ENCODE measurements around the gene DVL3.

DNA sequence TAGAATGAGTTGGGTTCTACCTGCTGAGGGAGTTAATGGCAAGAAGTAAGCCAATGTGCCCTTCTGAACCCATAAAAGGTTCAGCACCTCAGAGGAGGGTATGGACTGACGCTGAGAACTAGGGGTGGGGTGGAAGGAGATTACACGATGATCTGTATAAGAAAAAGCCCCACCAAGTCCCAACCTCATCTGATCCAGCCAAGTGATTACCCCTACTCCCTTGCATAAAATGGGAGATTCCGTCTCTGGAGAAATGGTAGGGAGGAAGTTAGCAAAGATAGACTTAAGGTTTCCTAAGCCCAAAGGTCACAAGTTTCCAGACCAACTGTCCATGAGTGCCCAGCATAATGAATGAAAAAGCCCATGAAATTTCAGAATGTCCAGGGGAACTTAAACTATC is 7.1 kb upstream of the DVL3 start:
- TF ChIP-seq, protein P1, sequence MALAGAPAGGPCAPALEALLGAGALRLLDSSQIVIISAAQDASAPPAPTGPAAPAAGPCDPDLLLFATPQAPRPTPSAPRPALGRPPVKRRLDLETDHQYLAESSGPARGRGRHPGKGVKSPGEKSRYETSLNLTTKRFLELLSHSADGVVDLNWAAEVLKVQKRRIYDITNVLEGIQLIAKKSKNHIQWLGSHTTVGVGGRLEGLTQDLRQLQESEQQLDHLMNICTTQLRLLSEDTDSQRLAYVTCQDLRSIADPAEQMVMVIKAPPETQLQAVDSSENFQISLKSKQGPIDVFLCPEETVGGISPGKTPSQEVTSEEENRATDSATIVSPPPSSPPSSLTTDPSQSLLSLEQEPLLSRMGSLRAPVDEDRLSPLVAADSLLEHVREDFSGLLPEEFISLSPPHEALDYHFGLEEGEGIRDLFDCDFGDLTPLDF (CRISPR knock-in tag; IDR thresholded peaks at IDR 0.05), result no peak
- TF ChIP-seq TP53 (CRISPR knock-in tag; IDR thresholded peaks at IDR 0.05) (no peak), JUN (CRISPR knock-in tag; IDR thresholded peaks at IDR 0.05) (no peak), NR3C1 (CRISPR knock-in tag; conservative IDR thresholded peaks at IDR 0.05; ENCODE audit: low read depth) (no peak), FOXP1 (CRISPR knock-in tag; IDR thresholded peaks at IDR 0.05; ENCODE audit: borderline replicate concordance) (no peak), SP1 (CRISPR knock-in tag; conservative IDR thresholded peaks at IDR 0.05) (no peak), TCF7 (CRISPR knock-in tag; IDR thresholded peaks at IDR 0.05; ENCODE audit: low read depth) (no peak), SMAD3 (CRISPR knock-in tag; IDR thresholded peaks at IDR 0.05; ENCODE audit: borderline replicate concordance) (no peak), NFYB (CRISPR knock-in tag; conservative IDR thresholded peaks at IDR 0.05; ENCODE audit: low read depth) (no peak)
- TF ChIP-seq, protein P2, sequence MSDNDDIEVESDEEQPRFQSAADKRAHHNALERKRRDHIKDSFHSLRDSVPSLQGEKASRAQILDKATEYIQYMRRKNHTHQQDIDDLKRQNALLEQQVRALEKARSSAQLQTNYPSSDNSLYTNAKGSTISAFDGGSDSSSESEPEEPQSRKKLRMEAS (CRISPR knock-in tag; IDR thresholded peaks at IDR 0.05), result no peak
- TF ChIP-seq, protein P3, sequence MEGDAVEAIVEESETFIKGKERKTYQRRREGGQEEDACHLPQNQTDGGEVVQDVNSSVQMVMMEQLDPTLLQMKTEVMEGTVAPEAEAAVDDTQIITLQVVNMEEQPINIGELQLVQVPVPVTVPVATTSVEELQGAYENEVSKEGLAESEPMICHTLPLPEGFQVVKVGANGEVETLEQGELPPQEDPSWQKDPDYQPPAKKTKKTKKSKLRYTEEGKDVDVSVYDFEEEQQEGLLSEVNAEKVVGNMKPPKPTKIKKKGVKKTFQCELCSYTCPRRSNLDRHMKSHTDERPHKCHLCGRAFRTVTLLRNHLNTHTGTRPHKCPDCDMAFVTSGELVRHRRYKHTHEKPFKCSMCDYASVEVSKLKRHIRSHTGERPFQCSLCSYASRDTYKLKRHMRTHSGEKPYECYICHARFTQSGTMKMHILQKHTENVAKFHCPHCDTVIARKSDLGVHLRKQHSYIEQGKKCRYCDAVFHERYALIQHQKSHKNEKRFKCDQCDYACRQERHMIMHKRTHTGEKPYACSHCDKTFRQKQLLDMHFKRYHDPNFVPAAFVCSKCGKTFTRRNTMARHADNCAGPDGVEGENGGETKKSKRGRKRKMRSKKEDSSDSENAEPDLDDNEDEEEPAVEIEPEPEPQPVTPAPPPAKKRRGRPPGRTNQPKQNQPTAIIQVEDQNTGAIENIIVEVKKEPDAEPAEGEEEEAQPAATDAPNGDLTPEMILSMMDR (IDR thresholded peaks at IDR 0.05), result no peak
- TF ChIP-seq, protein P4, sequence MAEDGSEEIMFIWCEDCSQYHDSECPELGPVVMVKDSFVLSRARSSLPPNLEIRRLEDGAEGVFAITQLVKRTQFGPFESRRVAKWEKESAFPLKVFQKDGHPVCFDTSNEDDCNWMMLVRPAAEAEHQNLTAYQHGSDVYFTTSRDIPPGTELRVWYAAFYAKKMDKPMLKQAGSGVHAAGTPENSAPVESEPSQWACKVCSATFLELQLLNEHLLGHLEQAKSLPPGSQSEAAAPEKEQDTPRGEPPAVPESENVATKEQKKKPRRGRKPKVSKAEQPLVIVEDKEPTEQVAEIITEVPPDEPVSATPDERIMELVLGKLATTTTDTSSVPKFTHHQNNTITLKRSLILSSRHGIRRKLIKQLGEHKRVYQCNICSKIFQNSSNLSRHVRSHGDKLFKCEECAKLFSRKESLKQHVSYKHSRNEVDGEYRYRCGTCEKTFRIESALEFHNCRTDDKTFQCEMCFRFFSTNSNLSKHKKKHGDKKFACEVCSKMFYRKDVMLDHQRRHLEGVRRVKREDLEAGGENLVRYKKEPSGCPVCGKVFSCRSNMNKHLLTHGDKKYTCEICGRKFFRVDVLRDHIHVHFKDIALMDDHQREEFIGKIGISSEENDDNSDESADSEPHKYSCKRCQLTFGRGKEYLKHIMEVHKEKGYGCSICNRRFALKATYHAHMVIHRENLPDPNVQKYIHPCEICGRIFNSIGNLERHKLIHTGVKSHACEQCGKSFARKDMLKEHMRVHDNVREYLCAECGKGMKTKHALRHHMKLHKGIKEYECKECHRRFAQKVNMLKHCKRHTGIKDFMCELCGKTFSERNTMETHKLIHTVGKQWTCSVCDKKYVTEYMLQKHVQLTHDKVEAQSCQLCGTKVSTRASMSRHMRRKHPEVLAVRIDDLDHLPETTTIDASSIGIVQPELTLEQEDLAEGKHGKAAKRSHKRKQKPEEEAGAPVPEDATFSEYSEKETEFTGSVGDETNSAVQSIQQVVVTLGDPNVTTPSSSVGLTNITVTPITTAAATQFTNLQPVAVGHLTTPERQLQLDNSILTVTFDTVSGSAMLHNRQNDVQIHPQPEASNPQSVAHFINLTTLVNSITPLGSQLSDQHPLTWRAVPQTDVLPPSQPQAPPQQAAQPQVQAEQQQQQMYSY (CRISPR knock-in tag; IDR thresholded peaks at IDR 0.05), result no peak
- TF ChIP-seq, protein P5, sequence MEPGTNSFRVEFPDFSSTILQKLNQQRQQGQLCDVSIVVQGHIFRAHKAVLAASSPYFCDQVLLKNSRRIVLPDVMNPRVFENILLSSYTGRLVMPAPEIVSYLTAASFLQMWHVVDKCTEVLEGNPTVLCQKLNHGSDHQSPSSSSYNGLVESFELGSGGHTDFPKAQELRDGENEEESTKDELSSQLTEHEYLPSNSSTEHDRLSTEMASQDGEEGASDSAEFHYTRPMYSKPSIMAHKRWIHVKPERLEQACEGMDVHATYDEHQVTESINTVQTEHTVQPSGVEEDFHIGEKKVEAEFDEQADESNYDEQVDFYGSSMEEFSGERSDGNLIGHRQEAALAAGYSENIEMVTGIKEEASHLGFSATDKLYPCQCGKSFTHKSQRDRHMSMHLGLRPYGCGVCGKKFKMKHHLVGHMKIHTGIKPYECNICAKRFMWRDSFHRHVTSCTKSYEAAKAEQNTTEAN (CRISPR knock-in tag; IDR thresholded peaks at IDR 0.05), result no peak
- TF ChIP-seq, protein P6, sequence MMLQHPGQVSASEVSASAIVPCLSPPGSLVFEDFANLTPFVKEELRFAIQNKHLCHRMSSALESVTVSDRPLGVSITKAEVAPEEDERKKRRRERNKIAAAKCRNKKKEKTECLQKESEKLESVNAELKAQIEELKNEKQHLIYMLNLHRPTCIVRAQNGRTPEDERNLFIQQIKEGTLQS (CRISPR knock-in tag; conservative IDR thresholded peaks at IDR 0.05), result no peak

Data from WTC11 (cell line).